ENCODE data around the gene SLC28A2. TPM values are rescaled to one million over a fixed set of nuclear protein-coding genes. Genes with fewer than 3 reads are reported as not detected.
A peak's percentile ranks its signal among the peaks of the same experiment; 100 is the strongest.

SLC28A2 gene
- total RNA-seq, 1 donor = not detected

DNA sequence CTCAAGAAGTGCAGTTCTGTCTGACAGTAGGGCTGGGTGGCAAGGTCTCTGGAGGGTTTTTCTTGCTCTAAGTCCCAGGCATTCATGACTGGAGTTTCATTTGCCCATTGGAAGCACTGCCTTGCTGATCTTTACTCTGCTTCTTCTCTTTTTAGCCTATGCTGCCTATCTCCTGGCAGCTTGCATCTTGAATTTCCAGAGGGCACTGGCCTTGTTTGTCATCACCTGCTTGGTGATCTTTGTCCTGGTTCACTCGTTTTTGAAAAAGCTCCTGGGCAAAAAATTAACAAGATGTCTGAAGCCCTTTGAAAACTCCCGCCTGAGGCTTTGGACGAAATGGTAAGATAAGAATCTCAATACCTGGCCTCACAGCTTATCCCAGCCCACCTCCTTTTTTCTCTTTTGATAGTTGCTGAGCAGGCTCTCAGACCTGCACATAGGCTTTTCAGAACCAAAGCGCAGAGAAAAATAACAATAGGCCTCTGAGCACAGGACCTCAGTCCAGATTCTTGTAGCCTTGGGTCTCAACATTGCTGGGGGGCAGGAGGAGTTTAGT is 10.9 kb downstream of the SLC28A2 start:
- H3K27me3 ChIP-seq (ENCODE audit: insufficient read depth, low read length) = no peaks in the 10 kb centered on the region
- H4K20me1 ChIP-seq (ENCODE audit: insufficient read depth, low read length) = no peaks in the 10 kb centered on the region
- H3K9me3 ChIP-seq (ENCODE audit: low read depth, low read length) = no peaks in the 10 kb centered on the region
- no peak overlapping the region for H2AFZ ChIP-seq (ENCODE audit: low read length)
- TF ChIP-seq CTCF (IDR thresholded peaks at IDR 0.05; ENCODE audit: extremely low read depth, low read depth, low read length) = no peak
- H3K4me1 ChIP-seq (ENCODE audit: insufficient read depth, low read length) = no peaks in the 10 kb centered on the region
- H3K36me3 ChIP-seq (ENCODE audit: insufficient read depth, low read length) = no peaks in the 10 kb centered on the region
- H3K4me3 ChIP-seq (ENCODE audit: insufficient read depth, low read length) = no peak overlapping the region
- H3K27ac ChIP-seq (ENCODE audit: low read depth, low read length) = no peak overlapping the region
- no peak overlapping the region for H3K4me2 ChIP-seq (ENCODE audit: insufficient read depth, low read length)
- no peaks in the 10 kb centered on the region for H3K79me2 ChIP-seq (ENCODE audit: insufficient read depth, low read length)
- DNase-seq (ENCODE audit: insufficient read length, low spot score, missing footprints) = no peak

- no peak overlapping the region for H3K4me3 ChIP-seq (ENCODE audit: insufficient read depth, low read length)
- no peaks in the 10 kb centered on the region for H4K20me1 ChIP-seq (ENCODE audit: insufficient read depth, low read length)
- H3K79me2 ChIP-seq (ENCODE audit: insufficient read depth, low read length) = no peaks in the 10 kb centered on the region
- no peak for TF ChIP-seq CTCF (IDR thresholded peaks at IDR 0.05; ENCODE audit: extremely low read depth, low read depth, low read length)
- H3K4me1 ChIP-seq (ENCODE audit: insufficient read depth, low read length) = no peaks in the 10 kb centered on the region
- no peaks in the 10 kb centered on the region for H3K27me3 ChIP-seq (ENCODE audit: insufficient read depth, low read length)
- no peaks in the 10 kb centered on the region for H3K9me3 ChIP-seq (ENCODE audit: low read depth, low read length)
- H3K4me2 ChIP-seq (ENCODE audit: insufficient read depth, low read length) = no peak overlapping the region
- no peak for DNase-seq (ENCODE audit: insufficient read length, low spot score, missing footprints)
- no peaks in the 10 kb centered on the region for H3K36me3 ChIP-seq (ENCODE audit: insufficient read depth, low read length)
- H3K27ac ChIP-seq (ENCODE audit: low read depth, low read length) = no peak overlapping the region
- no peak overlapping the region for H2AFZ ChIP-seq (ENCODE audit: low read length)
Measured at GRCh38 chr15:45263854-45264253, 11.8 kb downstream of the SLC28A2 start.

- Histone ChIP-seq H2AFZ (ENCODE audit: low read length) (no peak overlapping the region), H3K27ac (ENCODE audit: low read depth, low read length) (no peak overlapping the region), H3K79me2 (ENCODE audit: insufficient read depth, low read length) (no peaks in the 10 kb centered on the region), H3K36me3 (ENCODE audit: insufficient read depth, low read length) (no peaks in the 10 kb centered on the region), H3K9me3 (ENCODE audit: low read depth, low read length) (no peaks in the 10 kb centered on the region), H3K4me3 (ENCODE audit: insufficient read depth, low read length) (no peak overlapping the region), H3K4me2 (ENCODE audit: insufficient read depth, low read length) (no peak overlapping the region), H4K20me1 (ENCODE audit: insufficient read depth, low read length) (no peaks in the 10 kb centered on the region), H3K27me3 (ENCODE audit: insufficient read depth, low read length) (no peaks in the 10 kb centered on the region), H3K4me1 (ENCODE audit: insufficient read depth, low read length) (no peaks in the 10 kb centered on the region)
- no peak for TF ChIP-seq CTCF (IDR thresholded peaks at IDR 0.05; ENCODE audit: extremely low read depth, low read depth, low read length)
- no peak for DNase-seq (ENCODE audit: insufficient read length, low spot score, missing footprints)
Measured at GRCh38 chr15:45265506-45265905, 13.5 kb downstream of the SLC28A2 start.

DNA sequence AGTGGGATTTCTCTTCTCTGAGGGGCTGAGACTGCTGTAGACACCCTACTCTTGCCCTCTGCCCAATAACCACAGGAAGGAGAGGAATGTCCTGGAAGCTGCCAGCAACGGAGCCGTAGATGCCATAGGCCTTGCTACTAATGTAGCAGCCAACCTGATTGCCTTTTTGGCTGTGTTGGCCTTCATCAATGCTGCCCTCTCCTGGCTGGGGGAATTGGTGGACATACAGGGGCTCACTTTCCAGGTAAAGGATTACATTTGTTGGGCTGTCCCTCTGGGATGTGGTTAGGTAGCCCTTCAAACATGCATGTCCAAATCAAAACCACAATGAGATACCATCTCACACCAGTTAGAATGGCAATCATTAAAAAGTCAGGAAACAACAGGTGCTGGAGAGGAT is 16.1 kb downstream of the SLC28A2 start:
- Histone ChIP-seq H3K27ac (ENCODE audit: low read depth, low read length) (no peak overlapping the region), H3K4me2 (ENCODE audit: insufficient read depth, low read length) (no peak overlapping the region), H3K36me3 (ENCODE audit: insufficient read depth, low read length) (no peaks in the 10 kb centered on the region), H3K4me3 (ENCODE audit: insufficient read depth, low read length) (no peak overlapping the region), H2AFZ (ENCODE audit: low read length) (no peak overlapping the region), H4K20me1 (ENCODE audit: insufficient read depth, low read length) (no peaks in the 10 kb centered on the region), H3K9me3 (ENCODE audit: low read depth, low read length) (no peaks in the 10 kb centered on the region), H3K4me1 (ENCODE audit: insufficient read depth, low read length) (no peaks in the 10 kb centered on the region), H3K27me3 (ENCODE audit: insufficient read depth, low read length) (no peaks in the 10 kb centered on the region), H3K79me2 (ENCODE audit: insufficient read depth, low read length) (no peaks in the 10 kb centered on the region)
- no peak for DNase-seq (ENCODE audit: insufficient read length, low spot score, missing footprints)
- peak; percentile 17 for TF ChIP-seq CTCF (IDR thresholded peaks at IDR 0.05; ENCODE audit: extremely low read depth, low read depth, low read length)
